Retinal pigment epithelial cell (primary cell): Measurements from ENCODE around the gene GID8.

Source experiments
- DNase-seq: peaks from one replicate; pipeline ENCODE4 v3.0.0-alpha.2; 2010; ENCODE audit warnings: low read depth
- H3K4me3 ChIP-seq: 2 replicates; pipeline ENCODE4 v1.5.1; 2011; ENCODE audit warnings: mild to moderate bottlenecking, low read length, control low read depth, moderate library complexity
- TF ChIP-seq, protein P1 (sequence below): conservative IDR thresholded peaks from 2 replicates; pipeline ENCODE4 v1.5.1; 2011; ENCODE audit warnings: low read depth, low read length, control low read depth, inconsistent platforms

GID8 gene

DNA sequence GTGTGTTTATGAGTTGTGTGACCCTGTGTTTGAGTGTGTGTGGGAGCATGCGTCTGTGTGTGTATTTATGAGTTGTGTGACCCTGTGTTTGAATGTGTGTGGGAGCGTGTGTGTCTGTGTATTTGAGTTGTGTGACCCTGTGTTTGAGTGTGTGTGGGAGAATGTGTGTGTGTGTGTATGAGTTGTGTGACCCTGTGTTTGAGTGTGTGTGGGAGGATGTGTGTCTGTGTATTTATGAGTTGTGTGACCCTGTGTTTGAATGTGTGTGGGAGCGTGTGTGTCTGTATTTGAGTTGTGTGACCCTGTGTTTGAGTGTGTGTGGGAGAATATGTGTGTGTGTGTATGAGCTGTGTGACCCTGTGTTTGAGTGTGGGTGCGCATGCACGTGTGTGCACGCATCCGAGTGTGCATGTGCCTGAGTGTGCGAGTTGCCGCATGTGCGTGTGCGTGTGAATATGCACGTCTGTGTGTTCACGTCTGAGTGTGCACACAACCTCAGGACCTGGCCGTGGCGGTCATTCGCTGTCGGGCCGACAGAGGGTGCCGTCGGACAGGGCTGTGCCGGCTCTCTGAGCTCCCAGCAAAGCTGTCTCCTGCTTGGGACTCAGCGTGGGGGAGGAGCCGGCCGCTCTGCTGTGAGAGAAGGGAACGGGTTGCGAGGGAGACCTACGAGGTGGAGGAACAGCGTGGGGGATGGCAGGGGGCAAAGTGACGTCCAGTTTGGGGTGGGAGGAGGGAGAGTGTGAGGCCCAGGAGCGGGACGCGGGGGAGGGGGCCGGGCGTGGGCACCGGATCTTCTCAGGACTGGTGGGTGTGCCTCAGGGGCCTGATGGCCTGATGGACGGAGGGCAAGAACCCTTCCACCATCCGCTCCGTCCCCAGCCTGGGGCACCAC is 34.2 kb downstream of the GID8 start:
- H3K4me3 ChIP-seq = peak overlapping the region; percentile 26
- TF ChIP-seq, protein P1, sequence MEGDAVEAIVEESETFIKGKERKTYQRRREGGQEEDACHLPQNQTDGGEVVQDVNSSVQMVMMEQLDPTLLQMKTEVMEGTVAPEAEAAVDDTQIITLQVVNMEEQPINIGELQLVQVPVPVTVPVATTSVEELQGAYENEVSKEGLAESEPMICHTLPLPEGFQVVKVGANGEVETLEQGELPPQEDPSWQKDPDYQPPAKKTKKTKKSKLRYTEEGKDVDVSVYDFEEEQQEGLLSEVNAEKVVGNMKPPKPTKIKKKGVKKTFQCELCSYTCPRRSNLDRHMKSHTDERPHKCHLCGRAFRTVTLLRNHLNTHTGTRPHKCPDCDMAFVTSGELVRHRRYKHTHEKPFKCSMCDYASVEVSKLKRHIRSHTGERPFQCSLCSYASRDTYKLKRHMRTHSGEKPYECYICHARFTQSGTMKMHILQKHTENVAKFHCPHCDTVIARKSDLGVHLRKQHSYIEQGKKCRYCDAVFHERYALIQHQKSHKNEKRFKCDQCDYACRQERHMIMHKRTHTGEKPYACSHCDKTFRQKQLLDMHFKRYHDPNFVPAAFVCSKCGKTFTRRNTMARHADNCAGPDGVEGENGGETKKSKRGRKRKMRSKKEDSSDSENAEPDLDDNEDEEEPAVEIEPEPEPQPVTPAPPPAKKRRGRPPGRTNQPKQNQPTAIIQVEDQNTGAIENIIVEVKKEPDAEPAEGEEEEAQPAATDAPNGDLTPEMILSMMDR = peak; percentile 87

DNA sequence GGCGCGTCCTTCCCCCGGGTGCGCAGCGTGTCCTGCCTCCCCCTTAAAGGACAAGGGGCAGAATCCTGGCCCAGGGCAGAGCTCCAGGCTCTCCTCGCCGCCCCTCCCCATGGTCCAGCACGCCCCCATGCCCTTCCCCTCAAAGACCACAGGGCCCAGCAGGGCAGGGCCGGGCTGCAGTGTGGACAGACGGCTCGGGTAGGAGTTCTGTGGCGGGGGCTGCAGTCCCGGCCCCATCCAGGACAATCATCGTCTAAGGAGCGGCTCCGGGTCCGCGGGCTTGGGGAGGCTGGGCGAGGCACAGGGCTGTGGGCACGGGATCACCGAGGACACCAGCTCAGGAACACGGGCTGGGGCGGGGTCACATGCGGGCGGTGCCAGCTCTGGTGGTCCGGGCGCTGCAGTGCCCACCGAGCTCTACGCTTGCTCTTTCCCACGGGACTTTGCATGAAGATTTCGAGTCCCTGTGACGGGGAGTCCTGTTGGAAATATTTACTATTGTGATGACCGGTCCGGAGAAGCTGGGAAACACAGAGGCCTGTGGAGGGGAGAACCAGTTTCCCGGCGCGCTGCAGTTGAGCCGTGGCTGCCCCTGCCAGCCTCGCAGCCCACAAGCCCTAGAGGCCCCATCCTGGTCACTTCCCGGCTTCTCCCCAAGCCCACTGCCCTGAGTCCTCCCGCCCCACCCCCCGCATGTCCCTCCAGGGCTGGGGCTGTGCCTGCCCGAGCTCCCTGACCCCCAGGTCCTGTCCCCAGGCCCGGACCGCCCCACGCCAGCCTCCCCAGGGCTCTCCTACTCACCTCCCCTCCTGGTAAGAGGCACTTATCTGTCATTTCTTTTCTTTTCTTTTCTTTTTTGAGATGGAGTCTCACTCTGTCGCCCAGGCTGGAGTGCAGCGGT is 35.1 kb downstream of the GID8 start:
- no peak for DNase-seq
- TF ChIP-seq, protein P1 = no peak
- H3K4me3 ChIP-seq = peak overlapping the region; percentile 26

More for the DNA sequence above, 34.2 kb downstream of the GID8 start:
- DNase-seq = no peak

DNA sequence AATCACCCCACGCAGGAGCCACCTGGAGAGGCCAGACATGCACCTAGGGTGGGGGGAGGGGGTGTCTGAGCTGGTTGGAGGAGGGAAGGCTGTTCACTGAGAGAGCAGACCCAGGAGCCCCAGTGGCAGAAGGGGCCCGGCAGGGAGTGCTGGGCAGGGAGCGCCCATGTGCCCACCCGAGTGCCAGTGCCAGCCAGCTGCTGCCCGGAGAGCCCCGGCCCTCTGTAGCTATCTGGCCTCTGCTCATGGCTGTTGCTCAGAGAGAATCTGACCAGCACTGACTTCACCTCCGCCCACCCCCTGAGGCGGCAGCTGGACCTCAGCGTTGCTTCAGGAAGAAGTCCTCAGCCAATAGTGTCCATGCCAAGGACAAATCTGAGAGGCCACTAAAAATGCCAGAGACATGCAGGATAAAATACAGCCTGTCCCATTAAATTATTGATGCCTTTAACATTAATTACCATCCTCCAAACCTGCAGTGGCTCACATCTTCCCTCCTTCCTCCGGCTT is 37.4 kb downstream of the GID8 start:
- no peak overlapping the region for H3K4me3 ChIP-seq
- TF ChIP-seq, protein P1 = no peak
- DNase-seq = no peak

DNA sequence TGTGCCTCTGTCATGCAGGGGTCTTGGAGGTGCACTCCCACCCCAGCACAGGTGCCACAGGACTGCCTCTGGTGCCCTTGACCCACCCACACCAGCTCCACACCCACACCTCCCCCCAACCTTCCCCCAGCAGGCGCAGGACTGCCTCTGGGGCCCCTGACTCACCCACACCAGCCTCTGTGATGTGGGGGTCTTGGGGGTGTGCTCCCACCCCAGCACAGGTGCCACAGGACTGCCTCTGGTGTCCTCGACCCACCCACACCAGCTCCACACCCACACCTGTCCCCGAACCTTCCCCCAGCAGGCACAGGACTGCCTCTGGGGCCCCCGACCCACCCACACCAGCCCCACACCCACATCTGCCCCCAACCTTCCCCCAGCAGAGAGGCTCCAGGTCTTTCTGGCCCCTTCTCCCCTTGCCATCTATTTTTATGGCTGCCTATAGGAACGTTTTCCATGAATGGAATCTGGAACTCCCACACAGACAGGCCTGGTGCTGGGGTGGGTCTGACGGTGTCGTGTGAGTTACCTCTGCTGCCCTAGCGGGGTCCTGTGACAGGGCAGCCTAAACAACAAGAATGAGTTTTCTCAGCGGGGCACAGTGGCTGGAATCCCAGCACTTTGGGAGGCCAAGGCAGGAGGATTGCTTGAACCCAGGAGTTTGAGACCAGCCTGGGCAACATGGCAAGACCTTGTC is 38.0 kb downstream of the GID8 start:
- TF ChIP-seq, protein P1 = no peak
- no peak for DNase-seq
- H3K4me3 ChIP-seq = no peak overlapping the region

DNA sequence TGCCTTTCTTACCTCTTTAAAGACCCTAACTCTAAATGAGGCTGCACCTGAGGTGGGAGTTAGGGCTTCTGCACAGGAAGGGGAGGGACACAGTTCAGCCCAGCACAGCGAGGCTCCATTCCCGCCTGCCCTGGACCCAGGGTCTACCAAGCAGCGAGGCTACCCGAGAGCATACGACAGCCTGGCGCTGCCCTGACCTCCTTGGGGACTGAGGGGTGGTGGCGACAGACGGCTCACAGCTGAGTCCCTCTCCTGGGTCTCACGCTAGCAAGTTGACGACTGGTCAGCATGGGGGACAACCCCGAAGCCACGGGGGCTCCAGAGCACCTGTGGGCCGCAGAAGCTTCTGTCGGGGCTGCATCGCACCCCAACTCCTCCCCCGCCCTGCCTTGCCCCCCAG is 38.9 kb downstream of the GID8 start:
- DNase-seq = no peak
- no peak overlapping the region for H3K4me3 ChIP-seq
- TF ChIP-seq, protein P1 = no peak

DNA sequence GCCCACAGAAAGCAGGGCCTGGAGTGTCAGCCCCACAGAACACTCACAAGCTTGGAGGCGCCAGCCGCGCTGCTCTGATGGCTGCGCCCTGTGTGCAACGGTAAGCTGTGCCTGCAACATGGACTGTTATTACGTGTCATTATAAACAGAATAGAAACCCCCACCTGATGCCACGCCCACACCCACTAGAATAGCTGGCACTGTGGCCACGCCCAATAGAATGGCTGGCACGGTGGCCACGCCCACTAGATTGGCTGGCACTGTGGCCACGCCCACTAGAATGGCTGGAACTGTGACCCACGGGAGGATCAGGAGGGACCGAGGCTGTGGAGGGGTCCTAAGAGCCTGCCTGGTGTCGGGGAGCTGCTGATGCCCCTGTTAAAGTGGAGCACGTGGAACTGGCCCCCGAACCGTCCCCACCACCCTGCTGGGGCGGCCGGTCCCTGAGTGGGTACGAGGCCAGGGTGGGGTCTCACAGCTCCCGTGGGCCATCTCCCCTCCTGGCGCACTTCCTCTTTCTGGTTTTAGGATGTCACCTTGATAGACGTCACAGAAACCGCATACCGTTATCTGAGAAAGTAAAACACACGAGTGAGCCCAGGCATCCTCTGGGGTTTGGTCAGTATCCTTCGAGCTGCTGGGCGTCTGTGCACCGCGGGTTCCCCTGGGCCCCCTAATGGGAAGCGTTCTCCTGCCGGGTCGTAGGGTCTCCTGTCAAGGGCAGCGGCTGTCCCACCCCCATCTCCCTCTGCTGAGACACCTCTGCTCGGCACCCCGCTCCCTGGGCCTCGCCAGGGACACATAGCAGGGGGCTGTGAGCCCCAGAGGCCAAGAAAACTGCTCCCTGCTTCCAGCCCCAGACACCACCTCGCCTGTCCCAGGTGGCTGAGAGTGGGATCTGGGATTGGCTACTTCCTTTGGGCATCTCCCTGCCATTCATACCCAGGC is 39.9 kb downstream of the GID8 start:
- no peak overlapping the region for H3K4me3 ChIP-seq
- TF ChIP-seq, protein P1 = no peak
- no peak for DNase-seq
